A549 (cell line): ENCODE results near the gene SHISAL1. TPM values are rescaled to one million over a fixed set of nuclear protein-coding genes. Genes with fewer than 3 reads are reported as not detected.
A peak's percentile ranks its signal among the peaks of the same experiment; 100 is the strongest.

ENCODE experiments used
- ATAC-seq, 2 experiments: fragments of 200-7000 bp in 1 of 2; fragments of >200 bp in 1 of 2; cut with Nextera tagmentation in 1 of 2; cut with Tn5 transposase in 1 of 2; 3 replicates each; pipeline versions ENCODE4 v1.8.0 to v1.9.1; 2018 to 2020; ENCODE audit warnings: mild to moderate bottlenecking in 1 of 2, moderate library complexity in 1 of 2
- CTCF ChIA-PET: fragments of 300-600 bp; sonication (Branson Sonifier 250); formaldehyde crosslinking; extraction: SDS; loops from one replicate; lab custom pipeline; 2021; ENCODE audit warnings: antibody characterized with exemption, inconsistent platforms; lab: Yijun Ruan, JAX
- POLR2A ChIA-PET: fragments of 350-600 bp; formaldehyde crosslinking; extraction: SDS; loops from one replicate; lab custom pipeline; 2021; ENCODE audit warnings: antibody characterized with exemption, inconsistent platforms; lab: Yijun Ruan, JAX
- DNase-seq, 2 experiments: peaks; one replicate each; pipeline versions ENCODE4 v3.0.0 to v3.0.0-alpha.2; 2011 to 2016; ENCODE audit warnings: low read depth in 1 of 2, low spot score in 1 of 2
- FAIRE-seq: peaks from 2 replicates; lab custom pipeline; 2011; peaks lifted over from hg19 to GRCh38; lab: Jason Lieb, UNC
- H3K27ac ChIP-seq, 2 experiments: fragments of >200 bp; sonication (Bioruptor Twin); formaldehyde crosslinking; 3 replicates each; pipeline ENCODE4 v1.5.1; 2016 to 2017
- H3K4me1 ChIP-seq: fragments of >200 bp; sonication (Bioruptor Twin); formaldehyde crosslinking; 3 replicates; pipeline ENCODE4 v1.6.1; 2016
- H3K4me2 ChIP-seq: fragments of >200 bp; sonication (Bioruptor Twin); formaldehyde crosslinking; 3 replicates; pipeline ENCODE4 v1.6.1; 2016
- H3K4me3 ChIP-seq: fragments of >200 bp; sonication (Bioruptor Twin); formaldehyde crosslinking; 3 replicates; pipeline ENCODE4 v1.5.1; 2016
- H3K9me3 ChIP-seq: fragments of >200 bp; sonication (Bioruptor Twin); formaldehyde crosslinking; 3 replicates; pipeline ENCODE4 v1.6.1; 2016
- ATOH8 ChIP-seq: fragments of 250-450 bp; sonication (Bioruptor Pico); IDR thresholded peaks from 2 replicates; pipeline ENCODE4 v1.5.0; 2020; ENCODE audit warnings: low read depth, mild to moderate bottlenecking, moderate library complexity
- CBX8 ChIP-seq: fragments of 200-600 bp; sonication (generic); IDR thresholded peaks from 2 replicates; pipeline ENCODE4 v1.6.1; 2016
- CEBPB ChIP-seq, 2 experiments: fragments of >200 bp in 1 of 2; sonication (Bioruptor Twin) in 1 of 2; formaldehyde crosslinking in 1 of 2; IDR thresholded peaks; 2 replicates each; pipeline ENCODE4 v1.6.1; 2012 to 2016
- E2F6 ChIP-seq: IDR thresholded peaks from 2 replicates; pipeline ENCODE4 v1.6.1; 2012; ENCODE audit warnings: low read depth, borderline replicate concordance
- EHF ChIP-seq: fragments of 250-450 bp; sonication (Bioruptor Pico); IDR thresholded peaks from 2 replicates; pipeline ENCODE4 v1.5.0; 2020; ENCODE audit warnings: mild to moderate bottlenecking
- ESRRA ChIP-seq: fragments of 150-350 bp; IDR thresholded peaks from 2 replicates; pipeline ENCODE4 v1.6.1; 2014; ENCODE audit warnings: mild to moderate bottlenecking, low read length, borderline replicate concordance
- FOSL2 ChIP-seq, 2 experiments: fragments of 450-650 bp in 1 of 2; fragments of >200 bp in 1 of 2; sonication (Bioruptor Twin) in 1 of 2; formaldehyde crosslinking; IDR thresholded peaks; 2 replicates each; pipeline versions ENCODE4 v1.5.0 to v1.6.1; 2016 to 2020; ENCODE audit warnings: mild to moderate bottlenecking in 1 of 2, moderate library complexity in 1 of 2
- FOXS1 ChIP-seq: fragments of 250-450 bp; sonication (Bioruptor Pico); IDR thresholded peaks from 2 replicates; pipeline ENCODE4 v1.5.0; 2020; ENCODE audit warnings: mild to moderate bottlenecking, moderate library complexity
- HDAC2 ChIP-seq: fragments of 200-600 bp; sonication (generic); IDR thresholded peaks from 2 replicates; pipeline ENCODE4 v1.6.1; 2016
- HES2 ChIP-seq: fragments of >200 bp; sonication (Bioruptor Twin); formaldehyde crosslinking; IDR thresholded peaks from 2 replicates; pipeline ENCODE4 v1.6.1; 2016
- JUN ChIP-seq, 2 experiments: fragments of >200 bp; sonication (Bioruptor Twin); formaldehyde crosslinking; IDR thresholded peaks; 2 replicates in 1 of 2; 3 replicates in 1 of 2; pipeline ENCODE4 v1.6.1; 2016 to 2017
- NPAS2 ChIP-seq: fragments of 250-450 bp; sonication (Bioruptor Pico); IDR thresholded peaks from 2 replicates; pipeline ENCODE4 v1.8.0; 2022; ENCODE audit warnings: mild to moderate bottlenecking, moderate library complexity, borderline replicate concordance
- PHF8 ChIP-seq: fragments of 200-600 bp; sonication (generic); IDR thresholded peaks from 2 replicates; pipeline ENCODE4 v1.6.1; 2016; ENCODE audit warnings: low read depth, mild to moderate bottlenecking, antibody characterized with exemption, moderate library complexity, borderline replicate concordance
- POLR2AphosphoS2 ChIP-seq: conservative IDR thresholded peaks from 2 replicates; pipeline ENCODE4 v1.6.1; 2012; ENCODE audit warnings: low read length, improper control_type of control experiment, inconsistent platforms
- RAD21 ChIP-seq, 2 experiments: fragments of >200 bp in 1 of 2; sonication (Bioruptor Twin) in 1 of 2; formaldehyde crosslinking in 1 of 2; IDR thresholded peaks in 1 of 2; conservative IDR thresholded peaks in 1 of 2; 2 replicates in 1 of 2; 3 replicates in 1 of 2; pipeline ENCODE4 v1.6.1; 2012 to 2018; ENCODE audit warnings: inconsistent platforms in 1 of 2
- SMC3 ChIP-seq: fragments of >200 bp; sonication (Bioruptor Twin); formaldehyde crosslinking; IDR thresholded peaks from 3 replicates; pipeline ENCODE4 v1.6.1; 2018; ENCODE audit warnings: inconsistent platforms
- SREBF2 ChIP-seq: fragments of 450-650 bp; IDR thresholded peaks from 2 replicates; pipeline ENCODE4 v1.6.1; 2014; ENCODE audit warnings: mild to moderate bottlenecking, moderate library complexity
- ZFP36 ChIP-seq: fragments of 450-650 bp; IDR thresholded peaks from 2 replicates; pipeline ENCODE4 v1.6.1; 2014; ENCODE audit warnings: borderline replicate concordance; ENCODE audit not compliant: partially characterized antibody
- ZSCAN20 ChIP-seq: fragments of 250-450 bp; sonication (Bioruptor Pico); IDR thresholded peaks from 2 replicates; pipeline ENCODE4 v1.8.0; 2022; ENCODE audit warnings: mild to moderate bottlenecking, moderate library complexity
- WGBS: methylation state at CpG from one replicate; pipeline ENCODE4 v1.1.6; 2017; ENCODE audit errors: missing lambda C conversion rate; 5-methylcytosine and 5-hydroxymethylcytosine counted together
- polyA plus RNA-seq, 4 experiments: library from polyadenylated mRNA; depleted of rRNA in 3 of 4; stranded (reverse); fragments of >200 nt; fragmentation: RNase III in 1 of 4; extraction: RNeasy Plus Mini Kit Qiagen cat#74134 plus additional on column Dnase treatment in 1 of 4; gene quantifications; 2 replicates in 3 of 4; 3 replicates in 1 of 4; pipeline ENCODE4 v1.2.3, GENCODE V29; 2011 to 2017
- TF ChIP-seq, protein P1 (sequence below): fragments of >200 bp; sonication (Bioruptor Twin); formaldehyde crosslinking; IDR thresholded peaks from 3 replicates; pipeline ENCODE4 v1.5.1; 2016
- TF ChIP-seq, protein P2 (sequence below): IDR thresholded peaks from 2 replicates; pipeline ENCODE4 v1.6.1; 2012

SHISAL1 gene
- polyA plus RNA-seq, 2 of the 4 experiments (the other 2 are of a cell fraction): 0.61 to 1.9 TPM

DNA sequence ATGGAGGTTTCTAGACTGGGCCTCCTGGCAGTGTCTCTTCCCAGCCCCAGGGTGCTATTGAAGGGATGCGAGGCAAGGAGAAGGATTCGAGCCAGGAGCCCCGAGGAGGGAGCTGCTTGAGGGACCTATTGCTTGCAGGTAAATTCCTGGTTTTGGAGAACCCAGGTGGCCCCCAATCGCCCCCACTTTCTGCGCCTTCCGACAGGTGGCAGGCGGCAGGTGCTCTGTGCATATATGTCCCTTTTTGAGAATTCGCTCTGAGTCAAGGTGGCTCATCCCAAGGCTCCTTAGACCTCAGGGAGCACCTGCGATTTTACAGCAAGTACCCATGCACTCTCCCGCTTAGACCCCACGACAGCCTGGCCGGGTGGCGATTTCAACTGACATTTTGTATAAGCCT lies 40.3 kb upstream of the SHISAL1 start:
- no peak overlapping the region for H3K4me3 ChIP-seq
- CTCF ChIA-PET: no interaction called here
- DNase-seq: no peak
- no peak overlapping the region for H3K4me2 ChIP-seq
- FAIRE-seq: no peak
- H3K9me3 ChIP-seq: no peaks in the 10 kb centered on the region
- 96% methylated on average over 11 of the region's 13 CpGs for WGBS
- TF ChIP-seq FOSL2 (IDR thresholded peaks at IDR 0.05): no peak
- TF ChIP-seq FOSL2 (CRISPR knock-in tag; IDR thresholded peaks at IDR 0.05): no peak
- no peak for TF ChIP-seq ESRRA
- no peak for TF ChIP-seq E2F6
- no peak for TF ChIP-seq RAD21 (conservative IDR thresholded peaks at IDR 0.05 in 1 of 2, IDR thresholded peaks at IDR 0.05 in 1 of 2)
- TF ChIP-seq ZFP36: no peak
- no peak for TF ChIP-seq ZSCAN20 (CRISPR knock-in tag)
- TF ChIP-seq JUN (IDR thresholded peaks at IDR 0.05): no peak
- TF ChIP-seq EHF (CRISPR knock-in tag): no peak
- TF ChIP-seq SREBF2: no peak
- TF ChIP-seq, protein P1, sequence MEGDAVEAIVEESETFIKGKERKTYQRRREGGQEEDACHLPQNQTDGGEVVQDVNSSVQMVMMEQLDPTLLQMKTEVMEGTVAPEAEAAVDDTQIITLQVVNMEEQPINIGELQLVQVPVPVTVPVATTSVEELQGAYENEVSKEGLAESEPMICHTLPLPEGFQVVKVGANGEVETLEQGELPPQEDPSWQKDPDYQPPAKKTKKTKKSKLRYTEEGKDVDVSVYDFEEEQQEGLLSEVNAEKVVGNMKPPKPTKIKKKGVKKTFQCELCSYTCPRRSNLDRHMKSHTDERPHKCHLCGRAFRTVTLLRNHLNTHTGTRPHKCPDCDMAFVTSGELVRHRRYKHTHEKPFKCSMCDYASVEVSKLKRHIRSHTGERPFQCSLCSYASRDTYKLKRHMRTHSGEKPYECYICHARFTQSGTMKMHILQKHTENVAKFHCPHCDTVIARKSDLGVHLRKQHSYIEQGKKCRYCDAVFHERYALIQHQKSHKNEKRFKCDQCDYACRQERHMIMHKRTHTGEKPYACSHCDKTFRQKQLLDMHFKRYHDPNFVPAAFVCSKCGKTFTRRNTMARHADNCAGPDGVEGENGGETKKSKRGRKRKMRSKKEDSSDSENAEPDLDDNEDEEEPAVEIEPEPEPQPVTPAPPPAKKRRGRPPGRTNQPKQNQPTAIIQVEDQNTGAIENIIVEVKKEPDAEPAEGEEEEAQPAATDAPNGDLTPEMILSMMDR: no peak
- no peak for TF ChIP-seq HES2
- no peak for TF ChIP-seq SMC3
- TF ChIP-seq ATOH8 (CRISPR knock-in tag): no peak
- no peak for TF ChIP-seq FOXS1 (CRISPR knock-in tag)
- POLR2A ChIA-PET: no interaction called here
- no peak for ATAC-seq
- H3K27ac ChIP-seq: peak overlapping the region in 1 of 2 experiments; percentile 76; a peak in 3 of 6 replicates
- peaks cover 16% of the 10 kb centered on the region for H3K4me1 ChIP-seq

GRCh38 chr22:44352378-44353035 lies 39.8 kb upstream of the SHISAL1 start:
- peak overlapping the region in 1 of 2 experiments; percentile 76; a peak in 3 of 6 replicates for H3K27ac ChIP-seq
- H3K4me1 ChIP-seq: peaks cover 16% of the 10 kb centered on the region
- no peak for FAIRE-seq
- H3K9me3 ChIP-seq: no peaks in the 10 kb centered on the region
- ChIA-PET POLR2A (no interaction called here), CTCF (no interaction called here)
- no peak overlapping the region for H3K4me3 ChIP-seq
- ATAC-seq: no peak; a peak in 1 of 6 replicates
- peak overlapping the region; percentile 60 for H3K4me2 ChIP-seq
- no peak for DNase-seq
- WGBS: 86% methylated on average over 6 of the region's 10 CpGs
- no peak for TF ChIP-seq CEBPB (IDR thresholded peaks at IDR 0.05)
- TF ChIP-seq FOSL2 (IDR thresholded peaks at IDR 0.05): no peak
- no peak for TF ChIP-seq FOSL2 (CRISPR knock-in tag; IDR thresholded peaks at IDR 0.05)
- no peak for TF ChIP-seq ESRRA
- TF ChIP-seq SMC3: no peak
- no peak for TF ChIP-seq HDAC2
- TF ChIP-seq CBX8: no peak
- TF ChIP-seq, protein P2, sequence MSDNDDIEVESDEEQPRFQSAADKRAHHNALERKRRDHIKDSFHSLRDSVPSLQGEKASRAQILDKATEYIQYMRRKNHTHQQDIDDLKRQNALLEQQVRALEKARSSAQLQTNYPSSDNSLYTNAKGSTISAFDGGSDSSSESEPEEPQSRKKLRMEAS: no peak
- no peak for TF ChIP-seq ATOH8 (CRISPR knock-in tag)
- no peak for TF ChIP-seq JUN (IDR thresholded peaks at IDR 0.05)
- TF ChIP-seq NPAS2 (CRISPR knock-in tag): no peak
- no peak for TF ChIP-seq PHF8
- no peak for TF ChIP-seq POLR2AphosphoS2
